ENCODE results near the gene RILPL1.
"Not testable (repeated sequence)": the region's sequence is repeated elsewhere in the genome, so short reads cannot be mapped to it uniquely, and the experiment has no call there.

GRCh38 chr12:123554843-123555242 lies 21.3 kb upstream of the RILPL1 start:
- not testable (repeated sequence) for TF ChIP-seq CTCF, POLR2A, POLR2AphosphoS5 (IDR thresholded peaks at IDR 0.05)
